H9 (cell line): ENCODE measurements around the gene AHNAK2. TPM values are rescaled to one million over a fixed set of nuclear protein-coding genes. Genes with fewer than 3 reads are reported as not detected.

ENCODE experiments used
- DNase-seq: peaks from one replicate; pipeline ENCODE4 v3.0.0-alpha.2; 2017
- H2AFZ ChIP-seq: one replicate; pipeline ENCODE4 v1.6.1; 2013; ENCODE audit warnings: mild to moderate bottlenecking, low read length, control low read depth, moderate library complexity
- H2AK5ac ChIP-seq: 2 replicates; pipeline ENCODE4 v1.6.1; 2013; ENCODE audit warnings: low read length, control low read depth, mixed read lengths; ENCODE audit not compliant: insufficient read length
- H2BK120ac ChIP-seq: one replicate; pipeline ENCODE4 v1.6.1; 2013; ENCODE audit warnings: low read depth, mild to moderate bottlenecking, low read length, control low read depth, inconsistent platforms; ENCODE audit not compliant: poor library complexity, severe bottlenecking
- H2BK12ac ChIP-seq: 2 replicates; pipeline ENCODE4 v1.6.1; 2013; ENCODE audit warnings: low read length, control low read depth, mixed read lengths, low read depth; ENCODE audit not compliant: insufficient read length
- H2BK15ac ChIP-seq: 2 replicates; pipeline ENCODE4 v1.6.1; 2013; ENCODE audit warnings: low read depth, low read length, control low read depth
- H2BK20ac ChIP-seq: one replicate; pipeline ENCODE4 v1.6.1; 2013; ENCODE audit warnings: low read depth, mild to moderate bottlenecking, low read length, control low read depth, inconsistent platforms; ENCODE audit not compliant: poor library complexity, severe bottlenecking
- H2BK5ac ChIP-seq: 2 replicates; pipeline ENCODE4 v1.6.1; 2013; ENCODE audit warnings: low read length, control low read depth, mixed read lengths; ENCODE audit not compliant: insufficient read length
- H3K14ac ChIP-seq: 2 replicates; pipeline ENCODE4 v1.6.1; 2013; ENCODE audit warnings: low read length, control low read depth; ENCODE audit not compliant: insufficient read depth
- H3K18ac ChIP-seq: 2 replicates; pipeline ENCODE4 v1.6.1; 2013; ENCODE audit warnings: low read depth, mild to moderate bottlenecking, mixed read lengths, low read length, control low read depth; ENCODE audit not compliant: insufficient read length
- H3K23ac ChIP-seq: 2 replicates; pipeline ENCODE4 v1.6.1; 2013; ENCODE audit warnings: low read length, control low read depth, mixed read lengths, low read depth; ENCODE audit not compliant: insufficient read length
- H3K23me2 ChIP-seq: 2 replicates; pipeline ENCODE4 v1.6.1; 2013; ENCODE audit warnings: low read depth, mild to moderate bottlenecking, mixed read lengths, low read length, control low read depth; ENCODE audit not compliant: insufficient read length, poor library complexity, severe bottlenecking
- H3K27ac ChIP-seq: 2 replicates; pipeline ENCODE4 v1.5.1; 2013; ENCODE audit warnings: low read length, control low read depth, mixed read lengths, low read depth; ENCODE audit not compliant: insufficient read length
- H3K27me3 ChIP-seq: 2 replicates; pipeline ENCODE4 v1.6.1; 2013; ENCODE audit warnings: low read length, control low read depth, inconsistent platforms; ENCODE audit not compliant: insufficient read depth
- H3K4ac ChIP-seq: 2 replicates; pipeline ENCODE4 v1.6.1; 2013; ENCODE audit warnings: low read depth, mild to moderate bottlenecking, control low read depth, inconsistent platforms, low read length, moderate library complexity
- H3K4me1 ChIP-seq: 2 replicates; pipeline ENCODE4 v1.6.1; 2013; ENCODE audit warnings: low read length, control low read depth, inconsistent platforms; ENCODE audit not compliant: insufficient read depth
- H3K4me2 ChIP-seq: 2 replicates; pipeline ENCODE4 v1.6.1; 2013; ENCODE audit warnings: low read length, control low read depth, mixed read lengths; ENCODE audit not compliant: insufficient read length, insufficient read depth
- H3K56ac ChIP-seq: 2 replicates; pipeline ENCODE4 v1.6.1; 2013; ENCODE audit warnings: low read depth, mild to moderate bottlenecking, mixed read lengths, low read length, control low read depth; ENCODE audit not compliant: insufficient read length
- H3K79me1 ChIP-seq: 2 replicates; pipeline ENCODE4 v1.6.1; 2013; ENCODE audit warnings: low read depth, mild to moderate bottlenecking, moderate library complexity, low read length, control low read depth, inconsistent platforms; ENCODE audit not compliant: insufficient read depth, poor library complexity, severe bottlenecking
- H3K79me2 ChIP-seq: 2 replicates; pipeline ENCODE4 v1.6.1; 2013; ENCODE audit warnings: low read length, control low read depth, inconsistent platforms; ENCODE audit not compliant: insufficient read depth
- H3K9ac ChIP-seq: 2 replicates; pipeline ENCODE4 v1.6.1; 2013; ENCODE audit warnings: low read length, control low read depth, mixed read lengths; ENCODE audit not compliant: insufficient read length; ENCODE audit errors: extremely low read depth
- H3K9me3 ChIP-seq: one replicate; pipeline ENCODE4 v1.6.1; 2013; ENCODE audit warnings: low read depth, low read length, inconsistent platforms; ENCODE audit not compliant: control insufficient read depth
- H3T11ph ChIP-seq: one replicate; pipeline ENCODE4 v1.6.1; 2013; ENCODE audit warnings: mild to moderate bottlenecking, low read length, control low read depth, inconsistent platforms
- H4K20me1 ChIP-seq: one replicate; pipeline ENCODE4 v1.6.1; 2013; ENCODE audit not compliant: control insufficient read depth, insufficient read length, insufficient read depth
- H4K5ac ChIP-seq: 2 replicates; pipeline ENCODE4 v1.6.1; 2013; ENCODE audit warnings: low read depth, mild to moderate bottlenecking, mixed read lengths, low read length, control low read depth; ENCODE audit not compliant: insufficient read length
- H4K8ac ChIP-seq: replicated peaks from 2 replicates; pipeline ENCODE4 v1.6.1; 2013; ENCODE audit warnings: low read length, control low read depth, mixed read lengths, low read depth; ENCODE audit not compliant: insufficient read length
- H4K91ac ChIP-seq: 2 replicates; pipeline ENCODE4 v1.6.1; 2013; ENCODE audit warnings: low read depth, mild to moderate bottlenecking, moderate library complexity, mixed read lengths, low read length, control low read depth; ENCODE audit not compliant: insufficient read length
- H3K27ac Mint-ChIP-seq, 3 experiments: 2 replicates in 2 of 3; 3 replicates in 1 of 3; pipeline ENCODE4 v1.8.0; 2020 to 2021; ENCODE audit warnings: mixed read lengths in 3 of 3, mild to moderate bottlenecking in 1 of 3, moderate library complexity in 1 of 3
- H3K27me3 Mint-ChIP-seq: 2 replicates; pipeline ENCODE4 v1.8.0; 2021; ENCODE audit warnings: low read depth, mild to moderate bottlenecking, moderate library complexity, mixed read lengths
- H3K36me3 Mint-ChIP-seq, 3 experiments: 2 replicates in 2 of 3; 3 replicates in 1 of 3; pipeline ENCODE4 v1.8.0; 2020 to 2021; ENCODE audit warnings: low read depth in 3 of 3, mixed read lengths in 3 of 3; ENCODE audit not compliant: insufficient read depth in 1 of 3
- H3K4me1 Mint-ChIP-seq, 2 experiments: 2 replicates each; pipeline ENCODE4 v1.8.0; 2020; ENCODE audit warnings: mixed read lengths in 2 of 2
- H3K4me3 Mint-ChIP-seq, 2 experiments: 2 replicates in 1 of 2; 3 replicates in 1 of 2; pipeline ENCODE4 v1.8.0; 2020 to 2021; ENCODE audit warnings: mild to moderate bottlenecking in 2 of 2, mixed read lengths in 2 of 2, moderate library complexity in 1 of 2
- H3K9me3 Mint-ChIP-seq, 2 experiments: 2 replicates in 1 of 2; 3 replicates in 1 of 2; pipeline ENCODE4 v1.8.0; 2020; ENCODE audit warnings: mild to moderate bottlenecking in 2 of 2, mixed read lengths in 2 of 2, moderate library complexity in 1 of 2
- WGBS: extraction: QIAGEN DNeasy Blood & Tissue Kit; methylation state at CpG from one replicate; pipeline ENCODE4 v1.1.7; 2013; ENCODE audit warnings: missing lambda C conversion rate, low lambda C conversion rate, mixed read lengths; ENCODE audit not compliant: insufficient read length; ENCODE audit errors: extremely low coverage; 5-methylcytosine and 5-hydroxymethylcytosine counted together
- total RNA-seq: library from RNA; stranded (reverse); gene quantifications from 2 replicates; pipeline ENCODE4 v1.2.1, GENCODE V29; 2021
- TF ChIP-seq, protein P1 (sequence below): fragments of 200-600 bp; sonication (generic); conservative IDR thresholded peaks from 3 replicates; pipeline ENCODE4 v1.8.0; 2021; ENCODE audit warnings: antibody characterized with exemption, mild to moderate bottlenecking

AHNAK2 gene
- total RNA-seq, 1 experiment from 2014 or later, result 2.8 TPM

- peaks cover 4 to 16% (median 5%) of the 10 kb centered on the region in 3 experiments; a peak in 6 of 7 replicates for H3K36me3 Mint-ChIP-seq
- WGBS, result no CpG with 5 or more reads among the region's 7 CpGs
These were observed 11.8 kb upstream of the AHNAK2 start for GRCh38 chr14:104989951-104990303.

More at GRCh38 chr14:104989951-104990303, 11.8 kb upstream of the AHNAK2 start:
- Histone ChIP-seq H2BK15ac (no peak overlapping the region), H2AK5ac (no peak overlapping the region), H2BK120ac (no peak overlapping the region), H3K23me2 (peaks cover 3% of the 10 kb centered on the region), H3K79me2 (no peaks in the 10 kb centered on the region), H4K91ac (no peak overlapping the region), H4K5ac (no peak overlapping the region), H3K79me1 (no peaks in the 10 kb centered on the region), H3K23ac (no peak overlapping the region), H4K20me1 (no peaks in the 10 kb centered on the region), H3K9ac (no peak overlapping the region), H4K8ac (no peak overlapping the region), H3K4me2 (no peak overlapping the region), H2BK20ac (no peak overlapping the region), H2AFZ (no peak overlapping the region), H3K56ac (no peak overlapping the region), H2BK12ac (no peak overlapping the region), H3K4me1 (no peaks in the 10 kb centered on the region), H3T11ph (no peak overlapping the region), H3K27ac (no peak overlapping the region), H3K9me3 (no peaks in the 10 kb centered on the region), H2BK5ac (no peak overlapping the region), H3K14ac (no peak overlapping the region), H3K18ac (no peak overlapping the region), H3K4ac (no peak overlapping the region), H3K27me3 (0 out of 2 replicates have a peak, but pooled peaks cover 2% of the 10 kb centered on the region)
- H3K9me3 Mint-ChIP-seq, result peaks cover 0 to 3% of the 10 kb centered on the region in 2 experiments; a peak in 2 of 5 replicates
- no peak overlapping the region for H3K27ac Mint-ChIP-seq
- DNase-seq, result no peak
- TF ChIP-seq, protein P1, sequence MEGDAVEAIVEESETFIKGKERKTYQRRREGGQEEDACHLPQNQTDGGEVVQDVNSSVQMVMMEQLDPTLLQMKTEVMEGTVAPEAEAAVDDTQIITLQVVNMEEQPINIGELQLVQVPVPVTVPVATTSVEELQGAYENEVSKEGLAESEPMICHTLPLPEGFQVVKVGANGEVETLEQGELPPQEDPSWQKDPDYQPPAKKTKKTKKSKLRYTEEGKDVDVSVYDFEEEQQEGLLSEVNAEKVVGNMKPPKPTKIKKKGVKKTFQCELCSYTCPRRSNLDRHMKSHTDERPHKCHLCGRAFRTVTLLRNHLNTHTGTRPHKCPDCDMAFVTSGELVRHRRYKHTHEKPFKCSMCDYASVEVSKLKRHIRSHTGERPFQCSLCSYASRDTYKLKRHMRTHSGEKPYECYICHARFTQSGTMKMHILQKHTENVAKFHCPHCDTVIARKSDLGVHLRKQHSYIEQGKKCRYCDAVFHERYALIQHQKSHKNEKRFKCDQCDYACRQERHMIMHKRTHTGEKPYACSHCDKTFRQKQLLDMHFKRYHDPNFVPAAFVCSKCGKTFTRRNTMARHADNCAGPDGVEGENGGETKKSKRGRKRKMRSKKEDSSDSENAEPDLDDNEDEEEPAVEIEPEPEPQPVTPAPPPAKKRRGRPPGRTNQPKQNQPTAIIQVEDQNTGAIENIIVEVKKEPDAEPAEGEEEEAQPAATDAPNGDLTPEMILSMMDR, result no peak
- no peaks in the 10 kb centered on the region for H3K4me1 Mint-ChIP-seq
- no peaks in the 10 kb centered on the region for H3K27me3 Mint-ChIP-seq
- no peak overlapping the region for H3K4me3 Mint-ChIP-seq
